ENCODE measurements around the gene CHMP4B. TPM values are rescaled to one million over a fixed set of nuclear protein-coding genes. Genes with fewer than 3 reads are reported as not detected.

Gene CHMP4B
- total RNA-seq, 4 donors from 2014 or later, result 77.2 to 147 (median 107) TPM

DNA sequence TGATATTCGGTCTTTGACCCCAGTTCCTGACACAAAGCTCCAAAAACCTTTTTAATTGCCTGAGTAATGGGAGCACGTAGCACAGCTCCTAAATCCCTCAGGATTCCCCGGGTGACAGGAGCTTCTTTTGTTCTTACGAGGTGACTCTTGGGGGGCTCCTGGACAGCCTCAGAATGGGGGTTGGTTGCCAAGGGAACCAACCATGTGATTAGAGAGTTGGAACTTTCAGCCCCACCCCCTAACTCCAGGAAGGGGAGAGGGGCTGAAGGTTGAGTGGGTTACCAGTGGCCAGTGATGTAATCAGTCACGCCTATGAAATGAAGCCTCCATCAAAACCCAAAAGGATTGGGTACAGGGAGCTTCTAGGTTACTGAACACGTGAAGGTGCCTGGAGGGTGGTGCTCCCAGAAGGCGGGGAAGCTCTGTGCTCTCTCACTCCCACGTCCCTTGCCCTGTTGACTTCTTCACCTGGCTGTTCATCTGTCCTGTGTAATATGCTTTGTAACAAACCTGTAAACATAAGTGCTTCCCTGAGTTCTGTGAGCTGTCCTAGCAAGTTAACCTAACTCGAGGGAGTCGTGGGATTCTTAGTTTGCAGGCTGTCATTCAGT lies 89.5 kb downstream of the CHMP4B start:
- H3K27me3 ChIP-seq, result peaks cover 0 to 33% (median 0%) of the 10 kb centered on the region in 4 donors
- 47% methylated on average over 7 to 10 of the region's 10 CpGs for WGBS, 2 donors
- no peaks in the 10 kb centered on the region for H3K36me3 ChIP-seq
- H3K4me1 ChIP-seq, result no peaks in the 10 kb centered on the region
- no peak for TF ChIP-seq POLR2A (IDR thresholded peaks at IDR 0.05)
- TF ChIP-seq, protein P1, sequence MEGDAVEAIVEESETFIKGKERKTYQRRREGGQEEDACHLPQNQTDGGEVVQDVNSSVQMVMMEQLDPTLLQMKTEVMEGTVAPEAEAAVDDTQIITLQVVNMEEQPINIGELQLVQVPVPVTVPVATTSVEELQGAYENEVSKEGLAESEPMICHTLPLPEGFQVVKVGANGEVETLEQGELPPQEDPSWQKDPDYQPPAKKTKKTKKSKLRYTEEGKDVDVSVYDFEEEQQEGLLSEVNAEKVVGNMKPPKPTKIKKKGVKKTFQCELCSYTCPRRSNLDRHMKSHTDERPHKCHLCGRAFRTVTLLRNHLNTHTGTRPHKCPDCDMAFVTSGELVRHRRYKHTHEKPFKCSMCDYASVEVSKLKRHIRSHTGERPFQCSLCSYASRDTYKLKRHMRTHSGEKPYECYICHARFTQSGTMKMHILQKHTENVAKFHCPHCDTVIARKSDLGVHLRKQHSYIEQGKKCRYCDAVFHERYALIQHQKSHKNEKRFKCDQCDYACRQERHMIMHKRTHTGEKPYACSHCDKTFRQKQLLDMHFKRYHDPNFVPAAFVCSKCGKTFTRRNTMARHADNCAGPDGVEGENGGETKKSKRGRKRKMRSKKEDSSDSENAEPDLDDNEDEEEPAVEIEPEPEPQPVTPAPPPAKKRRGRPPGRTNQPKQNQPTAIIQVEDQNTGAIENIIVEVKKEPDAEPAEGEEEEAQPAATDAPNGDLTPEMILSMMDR (IDR thresholded peaks at IDR 0.05), result no peak
- intact Hi-C loops (cut with DNase I), result no loop called here
- no peak overlapping the region for H3K4me3 ChIP-seq
- no peak overlapping the region for H3K27ac ChIP-seq
- no peak for DNase-seq
- H3K9me3 ChIP-seq, result no peaks in the 10 kb centered on the region

DNA sequence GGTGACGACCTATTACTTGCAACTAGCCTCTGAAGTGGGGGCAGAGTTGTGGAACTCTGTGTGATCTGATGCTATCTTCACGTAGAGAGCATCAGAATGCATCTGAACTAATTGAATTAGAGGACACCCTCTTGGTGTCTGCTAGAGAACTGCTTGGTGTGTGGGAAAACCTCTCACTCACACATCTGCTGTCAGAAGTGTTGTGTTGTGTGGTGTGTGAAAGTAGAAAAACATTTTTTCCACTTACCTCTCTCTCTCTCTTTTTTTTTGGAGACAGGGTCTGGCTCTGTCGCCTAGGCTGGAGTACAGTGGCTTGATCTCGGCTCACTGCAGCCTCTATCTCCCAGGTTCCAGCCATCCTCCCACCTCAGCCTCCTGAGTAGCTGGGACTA lies 90.0 kb downstream of the CHMP4B start:
- Histone ChIP-seq H3K4me1 (no peaks in the 10 kb centered on the region), H3K9me3 (no peaks in the 10 kb centered on the region), H3K27ac (no peak overlapping the region), H3K36me3 (no peaks in the 10 kb centered on the region), H3K4me3 (no peak overlapping the region), H3K27me3 (peaks cover 0 to 32% (median 0%) of the 10 kb centered on the region in 4 donors)
- no peak for TF ChIP-seq POLR2A (IDR thresholded peaks at IDR 0.05)
- TF ChIP-seq, protein P1 (IDR thresholded peaks at IDR 0.05), result no peak
- intact Hi-C loops (cut with DNase I), result no loop called here
- DNase-seq, result no peak
- 56 to 70% methylated on average over 4 of the region's 4 CpGs for WGBS, 2 donors

DNA sequence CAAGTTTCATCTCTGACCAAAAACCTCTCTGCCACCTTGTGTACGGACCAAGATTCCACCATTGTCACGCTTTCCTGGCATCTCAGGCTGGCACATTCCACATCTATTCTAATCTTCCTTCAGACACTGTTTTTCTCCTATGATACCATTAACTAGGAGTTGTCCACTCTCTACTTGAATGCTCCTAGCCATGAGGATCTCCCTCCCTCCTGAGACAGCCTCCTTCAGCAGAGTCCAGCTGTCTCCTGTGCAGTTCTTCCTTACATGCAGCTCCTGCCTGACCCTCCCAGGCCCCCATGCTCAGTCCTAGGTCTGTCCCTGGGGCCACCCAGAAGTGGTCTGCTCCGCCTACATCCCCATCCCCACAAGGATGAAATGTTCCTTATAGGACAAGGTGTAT lies 90.9 kb downstream of the CHMP4B start:
- Histone ChIP-seq H3K27me3 (peaks cover 0 to 28% (median 0%) of the 10 kb centered on the region in 4 donors), H3K4me1 (no peaks in the 10 kb centered on the region), H3K27ac (no peak overlapping the region), H3K9me3 (no peaks in the 10 kb centered on the region), H3K36me3 (no peaks in the 10 kb centered on the region), H3K4me3 (no peak overlapping the region)
- DNase-seq, result no peak
- 86 to 93% methylated on average over 3 of the region's 3 CpGs for WGBS, 2 donors
- TF ChIP-seq POLR2A (IDR thresholded peaks at IDR 0.05), result no peak
- TF ChIP-seq, protein P1 (IDR thresholded peaks at IDR 0.05), result no peak
- intact Hi-C loops (cut with DNase I), result no loop called here

Other genes with a start within 250 kb of the CHMP4B start
- gene C20orf144, start 149.0 kb upstream of the CHMP4B start, total RNA-seq, result not detected
- gene ACTL10, start 144.4 kb upstream of the CHMP4B start, total RNA-seq, result 1 to 10 TPM; 1.8 to 4.4 (median 3.5) TPM
- 10 to 100 TPM; 12.6 to 25.9 (median 19.1) TPM for gene NECAB3, start 136.9 kb upstream of the CHMP4B start, total RNA-seq
- gene E2F1, start 125.0 kb upstream of the CHMP4B start, total RNA-seq, result 1 to 10 TPM; 2.1 to 4.8 (median 3.1) TPM
- 10 to 100 TPM in 2 of 4 donors, 1 to 10 TPM in 2; 3.4 to 11.7 (median 7.6) TPM for gene PXMP4, start 91.0 kb upstream of the CHMP4B start, total RNA-seq
- 1 to 10 TPM; 1.7 to 4.0 (median 3.2) TPM for gene ZNF341, start 79.4 kb upstream of the CHMP4B start, total RNA-seq
- 100 to 1,000 TPM in 2 of 4 donors, 10 to 100 TPM in 2; 70.3 to 100 (median 88.2) TPM for gene RALY, start 182.6 kb downstream of the CHMP4B start, total RNA-seq